GM21825 (cell line): ENCODE data around the gene MRAS.
A peak's percentile ranks its signal among the peaks of the same experiment; 100 is the strongest.
"Not testable (repeated sequence)": the region's sequence is repeated elsewhere in the genome, so short reads cannot be mapped to it uniquely, and the experiment has no call there.

Experiments used
- ATAC-seq: cut with Tn5 transposase; IDR thresholded peaks from one replicate; pipeline ENCODE4 v1.9.1; 2021; ENCODE audit warnings: mild to moderate bottlenecking, moderate library complexity; ENCODE audit not compliant: unreplicated experiment

MRAS gene

DNA sequence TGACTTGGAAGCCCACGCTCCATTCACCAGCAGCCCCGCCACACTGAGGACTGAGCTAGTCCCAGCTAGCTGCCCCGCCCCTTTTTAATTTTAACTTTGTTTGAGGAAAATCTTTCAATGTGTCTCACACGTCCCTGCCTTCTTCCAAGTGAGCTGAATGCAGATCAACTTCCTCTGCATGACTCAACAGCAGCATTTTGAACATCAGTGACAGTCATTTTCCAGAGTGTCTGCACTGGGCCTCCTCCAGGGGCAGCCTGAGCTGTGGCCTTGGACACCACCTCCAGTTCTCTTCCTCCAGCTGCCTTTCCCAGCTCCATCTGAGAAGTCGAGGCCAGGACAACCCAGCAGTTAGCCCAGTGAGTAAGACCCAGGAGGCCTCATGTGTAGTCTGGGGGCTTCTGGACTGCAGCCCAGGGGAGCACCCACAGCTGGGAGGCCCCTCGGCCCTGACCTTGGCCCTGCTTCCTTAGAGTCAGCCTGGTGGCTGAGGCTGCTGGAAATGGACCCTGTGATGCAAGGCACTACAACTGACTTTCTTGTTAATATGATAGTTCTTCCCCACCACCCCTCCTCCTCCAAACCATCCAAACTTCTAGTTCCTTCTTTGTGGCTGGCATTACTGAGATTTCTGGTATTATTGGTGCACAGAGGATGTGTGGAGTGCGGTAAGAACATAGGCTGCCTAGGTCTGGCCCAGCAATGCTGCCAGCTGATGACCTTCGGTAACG is 64.6 kb downstream of the MRAS start:
- no peak for ATAC-seq

GRCh38 chr3:138416236-138416635 is 67.9 kb downstream of the MRAS start:
- ATAC-seq: not testable (repeated sequence)

- ATAC-seq: peak; percentile 61
Observed at GRCh38 chr3:138417559-138417982, 69.2 kb downstream of the MRAS start.

- no peak for ATAC-seq
Observed at GRCh38 chr3:138418601-138419206, 70.3 kb downstream of the MRAS start.

DNA sequence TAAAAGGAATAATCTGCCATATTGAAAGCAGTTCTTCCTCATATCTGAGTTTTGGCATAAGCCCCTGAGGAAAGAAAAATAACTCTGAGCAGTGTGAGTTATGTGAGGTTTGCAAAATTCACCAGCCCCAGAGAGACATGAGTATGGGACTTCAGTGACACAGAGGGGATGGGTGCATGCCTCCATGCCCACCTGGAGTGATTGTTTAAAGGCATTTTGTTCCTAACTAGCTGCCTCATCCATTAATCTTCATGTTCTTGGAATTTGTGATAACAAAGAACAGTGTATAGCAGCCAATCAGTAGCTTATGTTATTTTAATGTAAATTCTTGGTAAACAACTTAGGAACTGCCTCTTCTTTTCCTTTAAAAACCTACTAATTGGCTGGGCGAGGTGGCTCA is 74.9 kb downstream of the MRAS start:
- ATAC-seq: no peak

DNA sequence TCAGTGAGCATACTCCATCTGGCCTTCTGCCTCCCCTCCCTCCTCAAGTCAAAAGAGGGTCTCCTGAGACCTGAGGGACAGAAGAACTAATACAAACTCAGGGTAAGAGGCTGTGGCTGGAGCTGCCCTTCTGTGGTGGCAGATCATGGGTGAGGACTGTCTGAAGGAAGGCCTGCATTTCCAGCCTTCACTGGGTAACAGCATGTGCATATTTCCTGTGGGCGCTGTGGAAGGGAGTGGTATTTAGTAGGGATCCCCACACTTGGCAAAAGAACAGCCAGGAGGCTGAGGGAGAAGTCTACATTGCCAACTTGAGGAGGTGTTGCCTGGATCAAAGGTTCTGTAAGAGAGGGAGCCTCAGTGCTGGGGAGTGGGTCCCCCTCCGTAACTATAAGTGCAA is 75.9 kb downstream of the MRAS start:
- ATAC-seq: no peak

GRCh38 chr3:138426211-138426610 is 77.8 kb downstream of the MRAS start:
- no peak for ATAC-seq

GRCh38 chr3:138426754-138427153 is 78.4 kb downstream of the MRAS start:
- ATAC-seq: not testable (repeated sequence)

DNA sequence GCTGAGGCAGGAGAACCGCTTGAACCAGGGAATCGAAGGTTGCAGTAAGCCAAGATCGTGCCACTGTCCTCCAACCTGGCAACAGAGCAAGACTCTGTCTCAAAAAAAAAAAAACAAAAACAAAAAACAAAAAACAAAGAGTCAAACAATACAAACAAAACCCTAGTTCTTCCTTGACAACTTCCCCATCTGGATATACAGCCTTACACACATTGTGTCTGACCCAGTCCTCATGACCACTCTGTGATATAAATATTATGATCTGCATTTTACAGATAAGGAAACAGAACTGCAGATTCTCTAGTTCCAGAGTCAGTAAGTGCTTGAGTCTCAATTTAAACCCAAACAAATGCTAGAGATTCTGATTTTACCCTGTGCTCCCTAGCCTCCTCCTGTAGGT is 81.3 kb downstream of the MRAS start:
- ATAC-seq: no peak

- ATAC-seq: no peak
Observed at GRCh38 chr3:138432576-138433240, 84.3 kb downstream of the MRAS start.

DNA sequence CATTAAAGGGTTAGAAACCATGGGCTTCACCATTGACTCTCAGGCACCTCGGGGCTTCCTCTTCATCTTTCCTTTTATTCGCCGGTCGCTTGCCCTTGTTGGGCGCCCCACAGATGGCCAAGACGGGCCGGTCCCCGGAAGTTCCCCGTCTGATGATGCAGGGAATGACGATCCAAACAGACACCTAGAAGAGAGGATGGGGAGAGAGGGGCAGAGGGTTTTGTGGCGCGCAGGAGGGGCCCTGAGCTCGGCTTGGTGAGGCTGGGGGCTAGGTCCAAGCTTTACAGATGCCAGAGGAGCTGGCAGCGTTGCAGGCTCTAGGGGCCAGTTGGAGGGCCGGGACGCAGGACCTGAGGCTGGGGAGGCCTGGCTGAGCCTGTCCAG is 85.5 kb downstream of the MRAS start:
- no peak for ATAC-seq

GRCh38 chr3:138434276-138434874 is 86.0 kb downstream of the MRAS start, which contains the start of gene ESYT3:
Gene ESYT3 (plus strand): TSS chr3:138434616. CDS start chr3:138434799, 183 bp downstream.
- ATAC-seq: no peak

GRCh38 chr3:138434875-138435772 is 86.7 kb downstream of the MRAS start:
- ATAC-seq: no peak

DNA sequence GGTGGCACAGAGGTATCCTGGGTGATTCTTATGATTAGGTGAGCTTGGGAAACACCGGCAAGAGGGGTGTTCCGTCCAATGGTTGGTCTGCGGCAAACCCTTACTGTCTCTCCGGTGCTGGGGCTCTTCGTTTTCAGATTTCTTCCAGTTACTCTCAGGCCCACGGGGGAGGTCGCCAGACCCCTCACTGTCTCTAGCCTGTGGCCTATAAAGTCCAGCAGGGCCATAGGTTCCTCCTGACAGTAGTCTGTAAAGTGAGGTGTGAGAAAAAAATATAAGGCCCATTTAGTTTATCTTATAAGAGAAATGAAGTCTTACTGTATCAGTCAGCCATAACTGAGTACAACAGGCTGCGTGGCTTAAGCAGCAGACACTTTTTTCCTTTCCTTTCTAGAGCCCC is 87.5 kb downstream of the MRAS start:
- no peak for ATAC-seq

DNA sequence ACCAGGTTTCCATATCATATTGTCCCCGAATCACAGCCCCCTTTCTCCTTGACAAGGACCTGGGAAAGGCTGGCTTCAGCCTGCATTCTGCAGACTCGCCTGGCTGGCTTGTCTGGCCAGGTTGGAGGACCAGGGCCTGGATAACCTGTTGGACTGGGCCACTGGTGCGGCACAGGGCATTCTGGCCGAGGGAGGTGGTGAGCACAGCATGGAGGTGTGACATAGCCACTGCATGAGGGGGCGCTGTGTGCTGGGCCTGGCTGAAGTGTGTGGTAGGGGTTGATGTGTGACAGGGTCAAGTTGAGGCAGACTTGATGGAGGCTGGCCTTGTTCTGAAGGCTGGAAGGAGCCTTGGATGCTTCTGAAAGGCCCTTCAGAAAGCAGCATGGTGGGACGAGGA is 88.9 kb downstream of the MRAS start:
- ATAC-seq: no peak

DNA sequence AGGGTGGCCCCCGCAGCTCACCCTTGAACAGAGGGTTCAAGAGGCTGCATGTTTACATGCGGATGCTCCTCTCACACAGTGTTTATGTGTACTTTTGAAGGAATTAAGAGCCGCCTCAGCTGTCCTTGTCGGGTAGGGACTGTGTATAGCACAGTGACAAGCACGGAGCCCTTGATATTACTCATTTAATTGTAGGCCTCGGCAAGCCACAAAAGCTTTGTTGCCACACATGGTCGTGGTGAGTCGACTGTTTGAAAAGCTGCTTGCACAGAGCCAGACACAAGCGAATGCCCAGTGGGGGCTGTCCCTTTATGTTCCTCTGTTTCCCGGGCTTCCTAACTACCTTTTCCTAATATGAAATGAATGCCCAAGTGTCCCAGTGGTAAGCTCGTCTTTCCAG is 90.5 kb downstream of the MRAS start:
- ATAC-seq: no peak

GRCh38 chr3:138439646-138440045 is 91.3 kb downstream of the MRAS start:
- no peak for ATAC-seq

GRCh38 chr3:138440121-138440521 is 91.7 kb downstream of the MRAS start:
- ATAC-seq: no peak

DNA sequence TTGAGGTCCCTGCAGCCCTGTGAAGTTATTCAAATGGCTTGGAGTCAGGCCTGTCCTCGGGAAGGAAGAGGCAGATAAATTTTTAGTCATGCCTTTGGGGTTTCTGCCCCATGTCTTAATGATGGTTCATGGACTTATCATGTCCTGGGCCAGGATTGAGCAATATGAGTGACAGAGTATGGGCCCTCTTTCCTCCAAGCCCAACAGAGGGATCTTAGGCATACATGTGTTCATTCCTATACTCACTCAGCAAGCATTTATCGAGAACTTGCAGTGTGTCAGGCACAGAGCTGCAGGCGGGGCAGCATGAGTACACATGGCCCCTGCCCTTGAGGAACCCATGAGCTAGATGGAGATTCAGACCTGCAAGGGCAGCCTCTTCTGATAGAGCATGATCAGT is 92.2 kb downstream of the MRAS start:
- ATAC-seq: no peak

- ATAC-seq: no peak
Observed at GRCh38 chr3:138441256-138441655, 92.9 kb downstream of the MRAS start.

- no peak for ATAC-seq
Observed at GRCh38 chr3:138441742-138442141, 93.4 kb downstream of the MRAS start.
